Brain microvascular endothelial cell (primary cell): Measurements from ENCODE around the gene ERLIN1.
A peak's percentile ranks its signal among the peaks of the same experiment; 100 is the strongest.

Experiments
- DNase-seq: peaks from one replicate; pipeline ENCODE4 v3.0.0-alpha.2; 2020
- H3K27ac ChIP-seq: fragments of 250-450 bp; sonication (Bioruptor Pico); 2 replicates; pipeline ENCODE4 v1.5.1; 2020; ENCODE audit warnings: mild to moderate bottlenecking, moderate library complexity
- H3K27me3 ChIP-seq: fragments of 250-450 bp; sonication (Bioruptor Pico); replicated peaks from 2 replicates; pipeline ENCODE4 v1.5.1; 2020; ENCODE audit warnings: mild to moderate bottlenecking
- H3K36me3 ChIP-seq: fragments of 250-450 bp; sonication (Bioruptor Pico); replicated peaks from 2 replicates; pipeline ENCODE4 v1.5.1; 2020; ENCODE audit warnings: mild to moderate bottlenecking
- H3K4me3 ChIP-seq: 2 replicates; pipeline ENCODE4 v1.5.1; 2011; ENCODE audit warnings: low read depth, mild to moderate bottlenecking, control low read depth, low read length, moderate library complexity
- in situ Hi-C: cut with HindIII; loops from 2 replicates; pipeline ENCODE4 v1.10.0; 2017; ENCODE audit warnings: low sequenced_read_pairs, low pct_ligation_motif_present
- TF ChIP-seq, protein P1 (sequence below): IDR thresholded peaks from 2 replicates; pipeline ENCODE4 v1.5.1; 2011; ENCODE audit warnings: low read depth, mild to moderate bottlenecking, moderate library complexity, low read length, control low read depth, inconsistent platforms; ENCODE audit errors: missing control alignments

ERLIN1 gene

DNA sequence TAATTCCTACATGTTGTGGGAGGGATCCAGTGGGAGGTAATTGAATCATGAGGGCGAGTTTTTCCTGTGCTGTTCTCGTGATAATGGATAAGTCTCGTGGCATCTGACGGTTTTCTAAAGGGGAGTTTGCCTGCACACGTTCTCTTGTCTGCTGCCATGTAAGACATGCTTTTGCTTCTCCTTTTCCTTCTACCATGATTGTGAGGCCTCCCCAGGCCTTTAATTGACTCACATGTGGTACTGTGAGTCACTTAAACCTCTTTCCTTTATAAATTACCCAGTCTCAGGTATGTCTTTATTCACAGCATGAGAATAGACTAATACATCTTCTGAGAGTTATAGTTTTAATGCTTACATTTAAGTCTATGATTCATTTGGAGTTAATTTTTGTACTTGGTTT lies 81.5 kb downstream of the ERLIN1 start:
- in situ Hi-C loops, result no loop called here
- H3K36me3 ChIP-seq, result no peaks in the 10 kb centered on the region
- H3K27me3 ChIP-seq, result no peaks in the 10 kb centered on the region
- no peak overlapping the region for H3K4me3 ChIP-seq
- TF ChIP-seq, protein P1, sequence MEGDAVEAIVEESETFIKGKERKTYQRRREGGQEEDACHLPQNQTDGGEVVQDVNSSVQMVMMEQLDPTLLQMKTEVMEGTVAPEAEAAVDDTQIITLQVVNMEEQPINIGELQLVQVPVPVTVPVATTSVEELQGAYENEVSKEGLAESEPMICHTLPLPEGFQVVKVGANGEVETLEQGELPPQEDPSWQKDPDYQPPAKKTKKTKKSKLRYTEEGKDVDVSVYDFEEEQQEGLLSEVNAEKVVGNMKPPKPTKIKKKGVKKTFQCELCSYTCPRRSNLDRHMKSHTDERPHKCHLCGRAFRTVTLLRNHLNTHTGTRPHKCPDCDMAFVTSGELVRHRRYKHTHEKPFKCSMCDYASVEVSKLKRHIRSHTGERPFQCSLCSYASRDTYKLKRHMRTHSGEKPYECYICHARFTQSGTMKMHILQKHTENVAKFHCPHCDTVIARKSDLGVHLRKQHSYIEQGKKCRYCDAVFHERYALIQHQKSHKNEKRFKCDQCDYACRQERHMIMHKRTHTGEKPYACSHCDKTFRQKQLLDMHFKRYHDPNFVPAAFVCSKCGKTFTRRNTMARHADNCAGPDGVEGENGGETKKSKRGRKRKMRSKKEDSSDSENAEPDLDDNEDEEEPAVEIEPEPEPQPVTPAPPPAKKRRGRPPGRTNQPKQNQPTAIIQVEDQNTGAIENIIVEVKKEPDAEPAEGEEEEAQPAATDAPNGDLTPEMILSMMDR, result no peak
- no peak overlapping the region for H3K27ac ChIP-seq
- DNase-seq, result no peak

DNA sequence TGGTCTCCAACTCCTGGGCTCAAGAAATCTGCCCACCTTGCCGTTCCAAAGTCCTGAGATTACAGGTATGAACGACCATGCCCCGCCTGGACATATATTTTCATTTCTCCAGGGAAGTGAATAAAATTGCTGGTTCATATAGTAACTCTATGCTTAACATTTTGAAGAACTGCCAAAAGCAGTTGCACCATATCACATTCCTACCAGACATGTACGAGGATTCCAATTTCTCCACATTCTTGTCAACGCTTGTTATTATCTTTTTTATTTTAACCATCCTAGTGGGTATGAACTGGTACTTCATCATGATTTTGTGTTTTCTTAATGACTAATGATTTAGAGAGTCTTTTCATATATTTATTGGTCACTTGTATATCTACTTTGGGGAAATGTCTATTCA lies 82.2 kb downstream of the ERLIN1 start:
- Histone ChIP-seq H3K4me3 (no peak overlapping the region), H3K36me3 (no peaks in the 10 kb centered on the region), H3K27ac (no peak overlapping the region), H3K27me3 (no peaks in the 10 kb centered on the region)
- DNase-seq, result peak; percentile 26
- TF ChIP-seq, protein P1, result no peak
- in situ Hi-C loops, result no loop called here

DNA sequence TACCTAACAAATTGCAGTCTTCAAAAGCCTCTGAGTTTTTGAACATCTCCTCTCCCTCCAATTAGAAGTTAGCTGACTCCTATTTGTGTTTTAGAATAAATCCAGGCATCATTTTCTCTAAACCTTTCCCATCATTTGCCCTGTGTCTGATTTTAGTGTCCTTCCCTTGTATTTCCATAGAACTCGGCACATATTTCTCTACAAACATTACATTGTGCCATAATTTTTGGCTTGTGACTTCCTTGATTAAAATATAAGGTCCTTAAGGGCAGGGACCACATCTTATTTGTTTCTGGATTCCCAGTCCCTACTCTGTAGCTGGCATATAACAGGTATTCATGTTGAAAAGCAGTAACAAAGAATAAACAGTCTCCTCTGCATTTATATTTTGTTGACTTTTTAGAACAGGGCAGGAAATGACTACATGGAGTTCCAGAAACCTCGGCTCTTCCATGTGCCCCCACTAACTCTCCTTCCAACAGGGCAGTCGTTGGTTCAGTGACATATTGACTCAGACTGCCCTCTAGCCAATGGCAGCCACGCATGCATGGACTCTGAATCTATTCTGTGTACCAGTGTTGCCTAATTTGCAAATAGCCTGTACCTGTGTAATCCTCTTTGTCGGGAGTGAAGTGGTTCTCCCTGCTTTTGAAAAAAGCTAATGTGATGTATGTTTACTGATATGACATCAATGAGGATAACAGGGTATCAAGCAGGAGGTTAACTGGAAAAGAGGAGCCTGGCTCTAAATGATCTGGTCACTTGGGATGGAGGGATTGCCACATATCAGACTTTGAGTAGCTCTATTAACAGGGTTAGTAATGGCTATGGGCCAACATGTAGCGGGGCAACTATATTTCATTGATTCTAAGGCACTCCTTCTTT lies 84.4 kb downstream of the ERLIN1 start:
- Histone ChIP-seq H3K4me3 (no peak overlapping the region), H3K36me3 (no peaks in the 10 kb centered on the region), H3K27me3 (no peaks in the 10 kb centered on the region), H3K27ac (no peak overlapping the region)
- TF ChIP-seq, protein P1, result no peak
- DNase-seq, result no peak
- in situ Hi-C loops, result no loop called here

DNA sequence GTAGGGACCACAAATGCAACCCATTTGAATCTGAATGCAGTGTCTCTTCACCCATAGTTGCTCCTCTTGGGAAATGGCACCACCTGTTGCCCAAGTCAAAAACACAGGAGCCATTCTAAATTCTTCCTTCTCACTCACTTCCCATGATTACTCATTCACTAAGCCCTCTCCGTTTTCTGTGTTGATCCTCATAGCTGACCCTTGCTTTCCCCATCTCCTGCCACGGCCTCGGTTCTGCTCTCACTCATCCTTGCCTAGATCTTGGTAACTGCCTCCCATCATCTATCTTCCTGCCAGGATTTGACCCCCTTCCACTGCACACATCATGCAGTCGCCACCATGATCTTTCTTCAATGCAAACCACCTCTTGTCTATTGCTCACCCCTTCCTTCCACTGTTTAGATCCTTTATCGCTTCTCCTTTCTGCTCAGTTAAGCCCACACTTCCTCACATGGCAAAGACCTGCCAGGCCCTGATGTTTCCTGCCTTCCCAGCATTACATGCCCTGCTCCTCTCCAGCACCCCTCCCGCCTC lies 85.1 kb downstream of the ERLIN1 start:
- H3K36me3 ChIP-seq, result no peaks in the 10 kb centered on the region
- peak; percentile 25 for DNase-seq
- in situ Hi-C loops, result no loop called here
- no peak overlapping the region for H3K27ac ChIP-seq
- H3K4me3 ChIP-seq, result no peak overlapping the region
- TF ChIP-seq, protein P1, result peak; percentile 31
- no peaks in the 10 kb centered on the region for H3K27me3 ChIP-seq
